Neural progenitor cell (in vitro differentiated cells): ENCODE data around the gene TSHZ2.

ENCODE experiments used
- CTCF ChIP-seq: fragments of 200-600 bp; sonication (generic); IDR thresholded peaks from 2 replicates; pipeline ENCODE4 v1.5.1; 2017; ENCODE audit warnings: antibody characterized with exemption, mild to moderate bottlenecking
- EZH2 ChIP-seq: fragments of 200-600 bp; sonication (generic); IDR thresholded peaks from 2 replicates; pipeline ENCODE4 v1.6.1; 2017; ENCODE audit warnings: antibody characterized with exemption, mild to moderate bottlenecking, moderate library complexity

- TF ChIP-seq CTCF, result no peak
- TF ChIP-seq EZH2, result no peak
Observed at GRCh38 chr20:53081916-53082863, 110.0 kb downstream of the TSHZ2 start.
